HG03175 (cell line): ENCODE results near the gene PSMB8.

Experiments used
- ATAC-seq: cut with Tn5 transposase; IDR thresholded peaks from one replicate; pipeline ENCODE4 v1.9.1; 2021; ENCODE audit warnings: mild to moderate bottlenecking, moderate library complexity; ENCODE audit not compliant: unreplicated experiment

The PSMB8 gene

DNA sequence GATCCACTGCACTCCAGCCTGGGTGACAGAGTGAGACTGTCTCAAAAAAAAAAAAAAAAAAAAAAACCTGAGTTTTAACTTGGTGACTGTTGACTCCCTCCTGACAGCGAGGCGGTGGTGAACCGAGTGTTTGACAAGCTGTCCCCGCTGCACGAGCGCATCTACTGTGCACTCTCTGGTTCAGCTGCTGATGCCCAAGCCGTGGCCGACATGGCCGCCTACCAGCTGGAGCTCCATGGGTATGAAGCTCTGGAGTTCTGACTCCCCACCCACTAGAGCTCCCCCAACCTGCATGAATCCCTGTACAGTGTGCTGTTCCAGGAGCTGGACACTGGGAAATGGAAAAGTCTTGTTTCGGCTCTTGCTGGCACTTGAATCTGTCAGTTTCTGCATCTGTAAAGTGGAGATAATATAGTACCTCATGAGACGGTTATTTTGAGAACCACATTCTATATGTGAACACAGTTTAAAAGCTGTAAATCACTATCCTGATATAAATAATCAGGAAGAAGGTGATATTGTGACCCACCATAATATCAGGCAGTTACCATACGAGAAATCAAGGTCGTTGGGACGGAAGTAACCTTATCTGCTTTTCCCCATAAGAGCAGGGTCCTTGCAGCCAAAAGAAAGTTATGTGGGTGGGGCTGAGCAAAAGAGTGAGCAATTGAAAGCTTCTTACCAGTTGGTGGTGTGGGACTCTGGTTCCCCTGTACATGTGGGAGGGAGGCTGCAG, 13.5 kb upstream of the PSMB8 start:
- no peak for ATAC-seq

- no peak for ATAC-seq
Observed at GRCh38 chr6:32855467-32856174, 11.8 kb upstream of the PSMB8 start.

DNA sequence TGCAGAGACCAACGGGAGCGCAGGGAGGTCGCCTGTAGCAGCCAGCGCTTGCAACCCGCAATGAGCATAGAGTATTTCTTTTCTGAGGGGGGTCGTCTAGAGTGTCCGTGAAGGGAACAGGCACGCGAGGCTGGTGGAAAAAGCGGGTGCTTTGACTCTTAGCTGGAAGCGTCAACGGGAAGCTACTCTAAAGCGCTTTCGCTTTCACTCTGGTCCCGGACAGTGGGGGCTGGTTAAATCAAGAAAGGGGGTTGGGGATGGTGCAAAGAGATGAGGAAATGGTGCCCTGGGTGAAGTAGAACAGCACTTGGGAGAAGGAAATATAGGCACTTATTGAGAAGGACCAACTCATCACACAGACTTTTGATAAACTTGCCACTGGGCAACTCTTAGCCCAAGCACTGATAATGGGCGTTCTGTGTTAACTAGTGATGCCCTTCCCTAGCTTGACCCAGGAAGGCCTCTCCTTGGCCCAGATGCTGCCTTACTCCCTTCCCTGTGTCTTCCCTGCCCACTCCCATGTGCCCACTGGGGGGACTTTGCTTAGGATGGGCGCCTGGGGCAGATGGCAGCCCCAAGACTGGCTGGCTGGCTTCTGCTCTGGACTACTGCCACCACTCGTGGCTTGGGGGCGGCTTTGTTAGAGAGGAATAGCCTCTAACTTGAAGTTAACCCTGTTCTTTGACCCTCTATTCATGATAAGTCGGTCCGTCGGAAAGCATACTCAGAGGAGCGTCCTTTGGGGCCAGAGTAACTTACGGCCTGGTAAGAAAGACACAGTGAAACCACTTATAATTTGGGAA, 10.7 kb upstream of the PSMB8 start:
- ATAC-seq: peak; percentile 24

- ATAC-seq: peak; percentile 82
Observed at GRCh38 chr6:32853541-32854375, 9.9 kb upstream of the PSMB8 start, which contains the start of the genes PSMB9 and TAP1. Gene PSMB9 (plus strand): TSS chr6:32854192. CDS start chr6:32854230, 38 bp downstream. Gene TAP1 (minus strand): TSS chr6:32853704. CDS start chr6:32853636, 68 bp downstream.

GRCh38 chr6:32852844-32853540, 9.1 kb upstream of the PSMB8 start:
- no peak for ATAC-seq

- ATAC-seq: no peak
Observed at GRCh38 chr6:32852018-32852843, 8.4 kb upstream of the PSMB8 start.

DNA sequence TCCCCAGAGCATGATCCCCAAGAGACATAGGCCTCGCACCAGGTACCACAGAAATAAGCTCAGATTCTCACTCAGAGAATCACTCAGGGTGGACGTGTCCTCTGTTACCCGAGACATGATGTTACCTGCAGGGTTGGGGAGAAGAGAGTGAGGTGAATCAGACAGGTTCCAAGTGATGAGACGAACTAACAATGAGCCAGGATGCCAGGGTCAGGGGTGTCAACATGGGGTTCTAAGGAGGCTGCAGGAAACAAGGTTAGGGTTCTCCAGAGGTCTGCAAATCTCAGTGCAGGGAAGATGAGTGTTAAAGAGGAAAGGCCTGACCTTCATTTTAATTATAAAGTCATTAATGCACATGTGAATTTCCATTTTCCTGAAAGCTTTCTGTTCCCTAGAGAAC, 7.2 kb upstream of the PSMB8 start:
- ATAC-seq: no peak

- no peak for ATAC-seq
Observed at GRCh38 chr6:32849126-32849525, 5.3 kb upstream of the PSMB8 start.

DNA sequence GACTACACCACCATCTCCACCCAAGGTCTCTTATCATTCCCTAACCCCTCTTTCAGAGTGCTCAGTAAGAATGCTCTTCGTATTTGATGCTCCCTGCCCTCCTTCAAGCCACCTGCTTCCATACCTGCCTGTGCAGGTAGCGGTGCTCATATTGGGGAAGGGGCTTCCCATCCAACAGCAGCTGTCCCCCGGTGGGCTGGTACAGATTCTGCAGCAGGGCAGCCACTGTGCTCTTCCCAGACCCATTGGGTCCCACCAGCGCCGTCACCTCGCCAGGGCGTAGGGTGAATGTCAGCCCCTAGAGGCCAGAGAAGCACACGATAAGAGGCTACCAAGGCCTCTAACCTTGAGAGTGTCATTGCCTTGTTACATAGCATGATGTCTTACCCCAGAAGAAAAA, 3.9 kb upstream of the PSMB8 start:
- no peak for ATAC-seq

GRCh38 chr6:32847004-32847403, 3.2 kb upstream of the PSMB8 start:
- ATAC-seq: no peak

GRCh38 chr6:32845384-32845884, 1.6 kb upstream of the PSMB8 start:
- no peak for ATAC-seq

DNA sequence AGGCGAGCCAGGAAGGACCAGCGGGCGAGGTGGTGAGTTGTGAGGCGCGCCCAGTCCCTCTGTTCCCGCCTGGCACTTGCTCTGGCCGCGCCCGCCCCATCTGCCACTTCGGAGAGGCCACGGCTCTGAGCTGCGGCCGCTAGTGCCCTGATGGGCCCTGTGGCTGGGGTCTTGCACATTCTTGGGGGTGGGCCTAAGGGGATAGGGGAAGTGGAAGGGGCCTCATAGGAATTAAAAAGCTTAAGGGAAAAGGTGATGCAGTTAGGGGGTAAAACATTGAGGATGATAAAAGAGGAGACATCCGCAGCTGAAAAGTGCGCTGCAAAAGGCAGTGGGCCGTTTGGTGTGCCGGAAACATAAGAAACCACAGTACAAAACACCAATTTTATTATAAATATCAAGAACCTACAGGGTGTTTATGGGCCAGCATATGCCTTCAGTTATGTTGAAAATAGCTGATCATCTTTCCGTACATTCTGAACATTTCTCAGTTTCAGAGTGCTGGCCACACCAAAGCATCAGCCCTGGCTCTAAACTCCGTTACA, 1.1 kb upstream of the PSMB8 start:
- ATAC-seq: no peak

DNA sequence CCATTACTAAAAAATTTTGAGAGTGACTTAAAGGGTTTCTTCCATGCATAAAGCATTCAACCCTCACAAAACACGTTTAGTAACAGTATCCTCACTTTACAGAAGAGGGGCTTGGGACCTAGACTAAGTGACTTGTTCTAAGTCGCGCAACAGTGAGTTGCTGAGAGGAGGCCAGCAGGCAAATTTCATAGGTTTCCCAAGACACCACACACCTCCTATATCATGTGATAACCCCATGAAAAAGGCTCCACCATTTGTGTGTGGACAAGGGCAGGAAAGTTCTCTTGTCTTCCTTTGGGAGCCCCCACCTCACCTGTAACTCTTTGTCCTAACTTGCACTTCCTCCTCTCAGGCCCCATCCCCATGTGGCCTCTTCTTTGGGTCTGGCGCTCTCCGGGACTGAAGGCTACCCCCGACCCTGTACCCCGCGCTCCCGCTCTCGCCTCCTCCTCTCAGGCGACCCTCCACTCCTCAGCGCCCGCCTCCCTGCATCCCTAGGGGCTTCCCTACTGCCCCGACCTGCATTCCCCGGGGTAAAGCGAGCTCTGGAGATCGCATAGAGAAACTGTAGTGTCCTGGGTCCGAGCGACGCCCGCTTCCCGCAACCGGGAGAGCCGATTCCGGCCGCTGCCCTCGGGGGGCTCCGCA, 392 bp downstream of the PSMB8 start:
- ATAC-seq: no peak

DNA sequence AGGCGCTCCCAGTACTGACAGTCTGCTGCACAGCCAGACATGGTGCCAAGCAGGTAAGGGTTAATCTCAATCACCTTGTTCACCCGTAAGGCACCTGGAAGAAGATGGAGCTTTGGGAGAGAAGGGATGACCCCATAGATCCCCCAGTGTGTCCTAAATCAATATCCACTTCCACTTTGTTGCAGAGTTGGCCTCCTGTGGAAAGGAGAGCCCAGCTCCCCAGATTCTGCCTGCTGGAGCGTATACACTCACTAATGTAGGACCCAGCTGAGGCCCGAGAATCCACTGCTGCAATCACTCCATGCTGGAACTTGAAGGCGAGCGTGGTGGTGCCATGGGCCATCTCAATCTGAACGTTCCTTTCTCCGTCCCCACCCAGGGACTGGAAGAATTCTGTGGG, 1.2 kb downstream of the PSMB8 start:
- ATAC-seq: no peak

- no peak for ATAC-seq
Observed at GRCh38 chr6:32842021-32842650, 1.7 kb downstream of the PSMB8 start.

DNA sequence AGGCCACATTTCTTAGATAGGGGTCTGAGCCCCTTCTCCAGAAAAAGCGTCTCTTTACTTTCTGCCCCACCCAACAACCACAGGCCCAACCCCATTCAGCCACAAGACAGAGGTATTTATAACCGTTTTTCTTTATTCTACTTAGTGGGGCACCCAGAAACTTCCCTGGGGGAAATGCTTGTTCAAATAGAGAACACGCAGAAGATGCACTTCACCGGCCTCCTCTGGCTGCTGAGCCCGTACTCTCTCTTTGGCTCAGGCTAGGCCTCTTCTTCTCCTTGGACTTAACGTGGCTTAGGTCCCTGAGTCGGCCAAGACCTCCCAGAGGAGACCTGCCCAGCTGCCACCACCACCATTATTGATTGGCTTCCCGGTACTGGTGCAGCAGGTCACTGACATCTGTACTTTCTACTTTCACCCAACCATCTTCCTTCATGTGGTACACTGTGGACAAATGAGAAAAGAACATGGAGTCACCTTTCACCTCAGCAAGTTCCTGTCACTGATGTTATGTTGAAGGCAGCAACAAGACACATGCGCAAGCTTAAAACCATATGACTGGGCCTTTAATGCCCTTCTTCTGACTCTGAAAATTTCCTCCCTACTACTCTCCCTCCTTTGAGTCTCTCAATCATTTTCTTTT, 3.1 kb downstream of the PSMB8 start:
- no peak for ATAC-seq

GRCh38 chr6:32839356-32839755, 4.5 kb downstream of the PSMB8 start:
- no peak for ATAC-seq
